MM.1S (cell line): ENCODE measurements around the gene ADNP2.

Source experiments
- DNase-seq: peaks from one replicate; pipeline ENCODE4 v3.0.0-alpha.2; 2015
- H2AFZ ChIP-seq: fragments of 300-600 bp; sonication (generic); 2 replicates; pipeline ENCODE4 v1.6.0; 2016; ENCODE audit warnings: antibody characterized with exemption, low read length
- H3F3A ChIP-seq: fragments of 300-600 bp; sonication (generic); 2 replicates; pipeline ENCODE4 v1.6.1; 2016; ENCODE audit warnings: mild to moderate bottlenecking, antibody characterized with exemption, low read length, moderate library complexity, mixed read lengths; ENCODE audit not compliant: insufficient read depth
- H3K27ac ChIP-seq: fragments of 300-600 bp; sonication (generic); 2 replicates; pipeline ENCODE4 v1.5.1; 2016; ENCODE audit warnings: mild to moderate bottlenecking, low read length
- H3K27me3 ChIP-seq: fragments of 300-600 bp; sonication (generic); replicated peaks from 2 replicates; pipeline ENCODE4 v1.6.0; 2016; ENCODE audit warnings: low read length; ENCODE audit not compliant: insufficient read depth
- H3K36me3 ChIP-seq: fragments of 300-600 bp; sonication (generic); replicated peaks from 2 replicates; pipeline ENCODE4 v1.6.1; 2016; ENCODE audit warnings: mild to moderate bottlenecking, low read length, mixed read lengths; ENCODE audit not compliant: insufficient read depth
- H3K4me1 ChIP-seq: fragments of 300-600 bp; sonication (generic); 2 replicates; pipeline ENCODE4 v1.6.1; 2016; ENCODE audit warnings: low read length, mixed read lengths
- H3K4me2 ChIP-seq: fragments of 300-600 bp; sonication (generic); 2 replicates; pipeline ENCODE4 v1.6.0; 2016; ENCODE audit warnings: low read depth, low read length
- H3K4me3 ChIP-seq: fragments of 300-600 bp; sonication (generic); 2 replicates; pipeline ENCODE4 v1.5.1; 2016; ENCODE audit warnings: low read length, mixed read lengths
- H3K79me2 ChIP-seq: fragments of 300-600 bp; sonication (generic); 2 replicates; pipeline ENCODE4 v1.6.1; 2016; ENCODE audit warnings: mixed run types, low read length, mixed read lengths
- H3K9ac ChIP-seq: fragments of 300-600 bp; sonication (generic); 2 replicates; pipeline ENCODE4 v1.6.1; 2016; ENCODE audit warnings: low read length, mixed read lengths
- H3K9me2 ChIP-seq: fragments of 300-600 bp; sonication (generic); replicated peaks from 2 replicates; pipeline ENCODE4 v1.6.1; 2016; ENCODE audit warnings: mild to moderate bottlenecking, low read length, mixed read lengths; ENCODE audit not compliant: insufficient read depth
- H3K9me3 ChIP-seq: fragments of 300-600 bp; sonication (generic); replicated peaks from 2 replicates; pipeline ENCODE4 v1.6.1; 2016; ENCODE audit warnings: mild to moderate bottlenecking, low read length, mixed read lengths; ENCODE audit not compliant: insufficient read depth
- H4K20me1 ChIP-seq: fragments of 300-600 bp; sonication (generic); 2 replicates; pipeline ENCODE4 v1.6.1; 2016; ENCODE audit warnings: mild to moderate bottlenecking, low read length, moderate library complexity, mixed read lengths; ENCODE audit not compliant: insufficient read depth
- EZH2 ChIP-seq: fragments of 300-600 bp; sonication (generic); optimal IDR thresholded peaks from 2 replicates; pipeline ENCODE3; 2017; ENCODE audit warnings: low read depth, mild to moderate bottlenecking, antibody characterized with exemption, low read length, mixed read lengths
- EZH2phosphoT487 ChIP-seq: fragments of 300-600 bp; sonication (generic); IDR thresholded peaks from 2 replicates; pipeline ENCODE4 v1.6.1; 2018; ENCODE audit warnings: antibody characterized with exemption, low read length
- TF ChIP-seq, protein P1 (sequence below): fragments of 300-600 bp; sonication (generic); IDR thresholded peaks from 2 replicates; pipeline ENCODE4 v1.5.1; 2016; ENCODE audit warnings: antibody characterized with exemption, low read length, mixed read lengths

ADNP2 gene

DNA sequence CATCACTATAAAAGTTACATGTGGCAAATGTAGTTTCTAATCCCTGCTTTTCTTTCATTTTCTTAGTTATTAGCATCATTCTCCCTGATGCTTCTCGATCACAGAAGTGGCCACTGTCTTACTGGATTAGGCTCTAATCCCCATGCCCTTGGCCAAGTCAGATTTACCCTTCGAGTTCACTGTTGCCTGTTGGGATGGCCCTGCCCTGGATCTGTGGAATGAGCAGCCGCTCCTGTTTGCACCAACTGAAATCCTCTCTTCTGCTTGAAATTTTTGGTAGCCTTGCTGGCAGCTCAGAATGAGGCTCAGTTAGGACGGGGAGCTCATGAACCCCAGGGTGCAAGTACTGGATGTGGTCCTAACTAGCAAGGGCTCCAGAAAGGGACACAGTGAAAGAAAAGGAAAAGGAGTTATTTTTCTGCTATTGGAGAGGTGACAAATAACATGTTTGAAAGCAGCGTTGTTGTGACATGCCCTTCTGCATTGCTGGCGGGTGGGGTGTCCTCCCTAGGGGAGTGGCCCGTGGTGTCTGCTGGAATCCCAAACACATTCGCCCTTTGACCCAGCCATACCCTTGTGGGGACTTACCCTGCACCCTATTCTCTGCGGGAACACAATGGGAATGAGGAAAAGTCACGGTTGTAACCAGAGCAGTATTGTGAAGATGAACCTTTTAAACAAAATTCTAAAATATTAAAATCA, 40.3 kb upstream of the ADNP2 start:
- no peak overlapping the region for H3K4me2 ChIP-seq
- H3F3A ChIP-seq, result no peaks in the 10 kb centered on the region
- no peaks in the 10 kb centered on the region for H3K79me2 ChIP-seq
- no peak for DNase-seq
- H3K27me3 ChIP-seq, result no peaks in the 10 kb centered on the region
- H3K9ac ChIP-seq, result no peak overlapping the region
- no peaks in the 10 kb centered on the region for H3K4me1 ChIP-seq
- H3K36me3 ChIP-seq, result no peaks in the 10 kb centered on the region
- no peak overlapping the region for H3K27ac ChIP-seq
- H3K9me3 ChIP-seq, result no peaks in the 10 kb centered on the region
- no peaks in the 10 kb centered on the region for H4K20me1 ChIP-seq
- H3K9me2 ChIP-seq, result no peaks in the 10 kb centered on the region
- H2AFZ ChIP-seq, result no peak overlapping the region
- TF ChIP-seq, protein P1, sequence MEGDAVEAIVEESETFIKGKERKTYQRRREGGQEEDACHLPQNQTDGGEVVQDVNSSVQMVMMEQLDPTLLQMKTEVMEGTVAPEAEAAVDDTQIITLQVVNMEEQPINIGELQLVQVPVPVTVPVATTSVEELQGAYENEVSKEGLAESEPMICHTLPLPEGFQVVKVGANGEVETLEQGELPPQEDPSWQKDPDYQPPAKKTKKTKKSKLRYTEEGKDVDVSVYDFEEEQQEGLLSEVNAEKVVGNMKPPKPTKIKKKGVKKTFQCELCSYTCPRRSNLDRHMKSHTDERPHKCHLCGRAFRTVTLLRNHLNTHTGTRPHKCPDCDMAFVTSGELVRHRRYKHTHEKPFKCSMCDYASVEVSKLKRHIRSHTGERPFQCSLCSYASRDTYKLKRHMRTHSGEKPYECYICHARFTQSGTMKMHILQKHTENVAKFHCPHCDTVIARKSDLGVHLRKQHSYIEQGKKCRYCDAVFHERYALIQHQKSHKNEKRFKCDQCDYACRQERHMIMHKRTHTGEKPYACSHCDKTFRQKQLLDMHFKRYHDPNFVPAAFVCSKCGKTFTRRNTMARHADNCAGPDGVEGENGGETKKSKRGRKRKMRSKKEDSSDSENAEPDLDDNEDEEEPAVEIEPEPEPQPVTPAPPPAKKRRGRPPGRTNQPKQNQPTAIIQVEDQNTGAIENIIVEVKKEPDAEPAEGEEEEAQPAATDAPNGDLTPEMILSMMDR, result no peak
- TF ChIP-seq EZH2phosphoT487, result no peak
- no peak for TF ChIP-seq EZH2
- no peak overlapping the region for H3K4me3 ChIP-seq

- Histone ChIP-seq H2AFZ (no peak overlapping the region), H3K9ac (no peak overlapping the region), H3K27me3 (no peaks in the 10 kb centered on the region), H3K79me2 (no peaks in the 10 kb centered on the region), H3K9me2 (no peaks in the 10 kb centered on the region), H3K4me3 (no peak overlapping the region), H3K9me3 (no peaks in the 10 kb centered on the region), H3K27ac (no peak overlapping the region), H3K4me2 (no peak overlapping the region), H3K36me3 (no peaks in the 10 kb centered on the region), H3F3A (no peaks in the 10 kb centered on the region), H4K20me1 (no peaks in the 10 kb centered on the region), H3K4me1 (no peaks in the 10 kb centered on the region)
- TF ChIP-seq EZH2phosphoT487 (no peak), EZH2 (no peak)
- TF ChIP-seq, protein P1, result no peak
- no peak for DNase-seq
Observed at GRCh38 chr18:80070825-80071224, 38.2 kb upstream of the ADNP2 start.

DNA sequence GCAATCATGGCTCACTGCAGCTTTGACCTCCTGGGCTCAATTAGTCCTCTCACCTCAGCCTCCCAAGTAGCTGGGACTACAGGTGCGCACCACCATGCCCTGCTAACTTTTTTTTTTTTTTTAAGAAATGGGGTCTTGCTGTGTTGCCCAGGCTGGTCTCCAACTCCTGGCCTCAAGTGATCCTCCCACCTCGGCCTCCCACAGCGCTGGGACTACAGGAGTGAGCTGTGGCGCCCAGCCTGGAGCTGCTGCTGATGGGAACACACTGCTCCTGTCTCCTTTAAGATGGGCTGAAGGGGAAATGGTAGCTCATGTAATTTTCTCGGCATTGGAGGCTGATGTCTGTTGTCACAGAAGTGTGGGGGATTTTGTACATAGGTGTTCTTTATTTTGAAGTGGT, 34.9 kb upstream of the ADNP2 start:
- H3K9ac ChIP-seq, result no peak overlapping the region
- no peak overlapping the region for H3K4me3 ChIP-seq
- no peaks in the 10 kb centered on the region for H3K79me2 ChIP-seq
- no peaks in the 10 kb centered on the region for H3K4me1 ChIP-seq
- no peak overlapping the region for H3K27ac ChIP-seq
- H3K9me2 ChIP-seq, result no peaks in the 10 kb centered on the region
- no peaks in the 10 kb centered on the region for H3K36me3 ChIP-seq
- H3K27me3 ChIP-seq, result no peaks in the 10 kb centered on the region
- no peak overlapping the region for H3K4me2 ChIP-seq
- no peak overlapping the region for H2AFZ ChIP-seq
- no peaks in the 10 kb centered on the region for H4K20me1 ChIP-seq
- no peaks in the 10 kb centered on the region for H3F3A ChIP-seq
- TF ChIP-seq EZH2, result no peak
- no peak for TF ChIP-seq EZH2phosphoT487
- TF ChIP-seq, protein P1, result no peak
- H3K9me3 ChIP-seq, result no peaks in the 10 kb centered on the region
- DNase-seq, result no peak
